PC-9 (cell line): ENCODE results near the gene GPATCH2.

ENCODE experiments used
- EZH2 ChIP-seq: fragments of 200-600 bp; sonication (generic); IDR thresholded peaks from 2 replicates; pipeline ENCODE4 v1.8.0; 2017; ENCODE audit warnings: antibody characterized with exemption, low read depth
- TF ChIP-seq, protein P1 (sequence below): fragments of 200-600 bp; sonication (generic); conservative IDR thresholded peaks from 2 replicates; pipeline ENCODE4 v1.6.1; 2017; ENCODE audit warnings: mixed run types, antibody characterized with exemption, mild to moderate bottlenecking, moderate library complexity

- TF ChIP-seq, protein P1, sequence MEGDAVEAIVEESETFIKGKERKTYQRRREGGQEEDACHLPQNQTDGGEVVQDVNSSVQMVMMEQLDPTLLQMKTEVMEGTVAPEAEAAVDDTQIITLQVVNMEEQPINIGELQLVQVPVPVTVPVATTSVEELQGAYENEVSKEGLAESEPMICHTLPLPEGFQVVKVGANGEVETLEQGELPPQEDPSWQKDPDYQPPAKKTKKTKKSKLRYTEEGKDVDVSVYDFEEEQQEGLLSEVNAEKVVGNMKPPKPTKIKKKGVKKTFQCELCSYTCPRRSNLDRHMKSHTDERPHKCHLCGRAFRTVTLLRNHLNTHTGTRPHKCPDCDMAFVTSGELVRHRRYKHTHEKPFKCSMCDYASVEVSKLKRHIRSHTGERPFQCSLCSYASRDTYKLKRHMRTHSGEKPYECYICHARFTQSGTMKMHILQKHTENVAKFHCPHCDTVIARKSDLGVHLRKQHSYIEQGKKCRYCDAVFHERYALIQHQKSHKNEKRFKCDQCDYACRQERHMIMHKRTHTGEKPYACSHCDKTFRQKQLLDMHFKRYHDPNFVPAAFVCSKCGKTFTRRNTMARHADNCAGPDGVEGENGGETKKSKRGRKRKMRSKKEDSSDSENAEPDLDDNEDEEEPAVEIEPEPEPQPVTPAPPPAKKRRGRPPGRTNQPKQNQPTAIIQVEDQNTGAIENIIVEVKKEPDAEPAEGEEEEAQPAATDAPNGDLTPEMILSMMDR, result no peak
- no peak for TF ChIP-seq EZH2
Observed at GRCh38 chr1:217562229-217562878, 68.5 kb downstream of the GPATCH2 start.
